HUDEP-2 (cell line): ENCODE measurements around the gene TRIP4.
A peak's percentile ranks its signal among the peaks of the same experiment; 100 is the strongest.

ENCODE experiments used
- DNase-seq, 76 experiments: peaks; one replicate each; lab custom pipeline; 2025; ENCODE audit not compliant: unreplicated experiment in 76 of 76; lab: John Stamatoyannopoulos, UW

The TRIP4 gene

DNA sequence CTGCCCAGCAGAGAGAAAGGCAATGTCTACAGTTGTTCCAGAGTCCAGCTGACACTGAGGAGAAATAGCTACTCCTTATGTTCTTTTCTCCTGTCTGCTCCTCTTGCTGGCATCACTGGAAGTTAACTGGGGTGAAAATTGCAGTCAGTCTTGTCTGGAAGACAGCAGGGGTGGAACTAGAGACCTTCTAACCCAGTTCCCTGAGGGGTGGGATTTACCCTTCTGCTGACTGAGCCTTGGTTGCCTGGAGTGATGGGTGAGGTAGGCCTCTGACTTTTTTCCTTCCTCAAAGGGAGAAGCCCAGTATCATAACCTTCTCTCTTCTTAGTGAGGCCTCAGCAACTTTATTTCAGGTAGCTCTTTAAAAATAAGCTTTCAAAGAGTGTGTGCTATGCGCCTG lies 88.9 kb downstream of the TRIP4 start:
- DNase-seq = no peak

DNA sequence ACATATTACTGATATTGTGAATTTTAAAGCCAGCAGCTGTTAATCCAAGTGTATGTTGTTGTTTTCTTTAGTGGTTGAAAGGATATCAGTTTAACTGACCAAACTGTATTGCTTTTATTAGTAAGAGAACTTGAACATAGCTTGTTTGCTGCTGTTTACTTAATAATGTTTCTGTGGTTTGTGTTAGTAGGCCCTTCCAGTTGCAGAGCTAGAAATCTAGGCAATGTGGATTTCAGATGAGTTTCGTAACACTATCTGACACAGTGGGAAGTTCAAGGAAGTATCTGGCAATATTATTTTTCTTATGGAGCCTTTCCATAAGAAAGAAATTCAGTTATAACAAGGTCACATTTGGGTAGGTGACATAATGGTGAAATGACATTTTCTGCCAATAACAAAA lies 91.2 kb downstream of the TRIP4 start:
- no peak for DNase-seq

DNA sequence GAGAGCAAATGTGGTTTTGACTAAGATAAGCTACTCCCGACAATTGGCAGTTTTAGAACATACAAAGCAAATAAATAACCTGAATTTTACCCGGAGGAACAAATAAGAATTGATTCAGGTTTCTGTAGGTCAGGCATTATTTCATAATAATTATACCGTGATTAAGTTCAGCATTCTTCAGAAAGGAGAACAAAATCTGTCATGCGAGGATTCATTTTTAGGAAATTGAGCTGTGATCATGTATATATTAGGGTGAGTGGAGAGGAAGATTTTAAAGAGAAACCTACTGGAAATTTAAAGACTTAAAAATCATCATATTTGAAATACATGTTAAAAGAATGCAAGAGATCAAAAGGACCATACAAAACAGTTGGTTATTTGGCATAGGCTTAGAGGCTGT lies 93.3 kb downstream of the TRIP4 start:
- no peak for DNase-seq

DNA sequence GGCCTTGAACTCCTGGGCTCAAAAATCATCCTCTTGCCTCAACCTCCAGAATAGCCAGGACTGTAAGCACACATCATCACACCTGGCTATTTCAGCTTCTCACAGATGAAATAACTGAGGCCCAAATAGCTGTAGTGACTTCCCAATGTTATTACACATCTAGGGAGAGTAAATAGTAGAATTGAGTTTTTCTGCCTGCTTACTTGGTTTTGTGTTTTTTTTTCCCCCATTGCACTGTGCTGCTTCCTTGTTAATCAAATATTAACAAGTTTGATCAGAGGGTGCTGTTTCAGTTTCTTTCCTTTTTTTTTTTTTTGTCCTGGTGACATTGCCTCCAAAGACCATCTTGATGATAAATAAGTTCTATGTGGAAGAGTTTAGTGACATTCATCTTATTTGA lies 96.1 kb downstream of the TRIP4 start:
- DNase-seq = no peak

DNA sequence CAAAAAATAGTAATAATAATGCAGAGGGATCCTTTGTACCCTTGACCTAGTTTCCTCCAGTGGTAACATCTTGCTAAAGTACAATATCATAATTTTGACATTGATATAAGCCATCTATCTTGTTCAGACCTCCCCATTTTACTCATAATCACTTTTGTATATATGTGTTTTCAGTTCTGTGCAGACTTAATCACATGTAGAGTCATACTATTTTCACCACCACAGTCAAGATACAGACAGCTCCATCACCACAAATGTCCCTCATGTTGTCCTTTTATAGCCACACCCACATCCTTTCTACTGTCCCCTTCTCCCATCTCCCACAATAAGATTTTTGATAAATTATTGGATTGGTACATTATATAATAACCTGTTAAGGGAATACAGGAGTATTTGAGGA lies 98.2 kb downstream of the TRIP4 start:
- no peak for DNase-seq

DNA sequence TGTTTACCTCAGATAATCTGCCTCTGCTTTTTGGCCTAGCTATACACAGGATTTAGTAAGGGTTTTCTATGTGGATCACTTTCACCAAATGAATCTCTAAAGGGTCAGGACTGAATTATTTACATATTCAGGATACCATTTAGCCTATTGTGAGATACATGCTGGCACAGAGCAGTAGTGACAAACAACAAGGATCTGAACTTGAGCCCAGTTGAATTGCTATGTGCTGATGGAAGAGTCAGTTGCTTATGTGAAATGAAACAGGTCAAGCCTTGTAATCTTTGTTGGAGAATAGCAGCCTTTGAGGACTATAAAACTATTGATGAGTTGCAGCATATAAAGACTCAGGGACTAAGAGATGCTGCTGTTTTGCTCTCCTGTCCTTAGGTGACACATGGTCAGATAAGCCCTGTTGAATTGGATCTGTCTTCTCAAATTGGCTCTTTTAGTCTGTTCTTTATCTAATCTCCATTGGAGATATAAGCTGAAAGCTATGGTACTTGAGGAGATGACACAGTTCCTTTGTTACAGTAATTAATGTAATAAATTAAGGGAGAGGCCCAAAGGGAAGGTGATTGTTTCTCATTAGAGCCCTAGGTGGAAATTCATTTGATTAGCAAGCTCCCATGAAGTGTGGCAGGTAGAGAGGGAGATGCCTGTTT lies 103.1 kb downstream of the TRIP4 start:
- DNase-seq = no peak

DNA sequence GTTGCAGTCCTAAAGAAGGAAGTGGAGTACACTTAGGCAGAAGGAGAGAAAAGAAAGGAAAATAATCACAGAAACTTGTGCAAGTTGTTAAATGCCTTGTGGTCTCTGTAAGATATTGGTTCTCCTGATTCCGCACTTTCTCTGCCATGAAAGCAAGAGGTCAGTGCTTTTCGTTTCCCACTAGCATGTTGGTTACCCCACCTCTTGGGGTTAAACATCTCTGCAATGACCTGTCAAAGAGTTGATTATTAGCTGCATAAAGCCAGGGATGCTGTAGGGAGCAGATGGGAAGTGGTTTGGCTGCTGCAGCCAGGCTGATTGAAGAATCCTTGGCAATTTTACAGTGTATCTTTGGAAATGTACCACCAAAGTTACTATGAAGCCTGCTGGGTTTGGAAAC lies 106.0 kb downstream of the TRIP4 start:
- no peak for DNase-seq

DNA sequence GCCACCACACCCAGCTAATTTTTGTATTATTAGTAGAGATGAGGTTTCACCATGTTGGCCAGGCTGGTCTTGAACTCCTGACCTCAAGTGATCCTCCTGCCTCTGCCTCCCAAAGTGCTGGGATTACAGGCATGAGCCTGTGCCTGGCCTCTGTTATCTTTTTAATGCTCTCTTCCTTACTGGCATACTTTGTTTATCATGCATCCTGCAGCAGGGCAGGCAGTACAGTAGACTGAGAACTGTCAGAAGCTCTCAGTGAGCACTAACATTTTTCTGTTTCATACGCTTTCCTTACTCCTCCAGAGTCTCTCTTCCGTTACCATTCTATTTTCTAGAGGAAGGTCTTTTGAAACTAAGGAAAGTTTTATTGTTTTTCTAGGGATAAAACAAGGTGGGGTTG lies 108.3 kb downstream of the TRIP4 start:
- DNase-seq = peak in 2 of 76 experiments; percentile 1 to 12

DNA sequence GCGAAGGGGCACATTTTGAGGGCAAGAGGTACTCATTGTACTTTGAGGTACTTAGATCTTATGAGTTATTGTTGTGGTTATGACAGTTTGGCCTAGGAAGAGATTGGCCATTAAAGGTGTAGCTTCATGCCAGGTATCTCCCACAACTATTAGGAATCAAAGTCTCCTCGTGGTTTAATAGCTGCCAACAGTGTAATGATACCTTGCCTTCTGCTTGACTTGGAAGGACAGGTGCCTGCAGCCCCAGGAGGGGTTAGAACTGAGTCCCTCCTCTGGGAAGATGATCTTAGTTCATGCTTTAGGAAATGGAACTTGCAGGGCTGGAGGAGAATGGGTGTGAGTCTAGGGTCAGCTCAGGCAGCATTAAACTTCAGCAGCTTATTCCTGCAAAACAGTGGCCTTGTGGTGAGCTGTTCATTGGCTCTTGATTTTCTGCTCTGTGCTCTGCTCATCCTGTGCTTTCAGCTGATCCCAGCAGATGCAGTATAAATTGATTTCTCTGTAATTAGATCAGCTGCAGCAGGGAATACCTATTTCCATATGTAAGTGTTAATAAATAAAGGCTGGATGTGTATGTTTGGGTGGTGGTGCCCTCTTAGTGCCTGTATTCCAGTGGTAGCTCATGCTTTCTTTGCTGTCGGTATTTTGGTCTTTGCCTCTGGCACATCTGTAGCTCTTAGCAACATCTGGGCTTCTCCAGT lies 113.2 kb downstream of the TRIP4 start:
- DNase-seq = no peak

DNA sequence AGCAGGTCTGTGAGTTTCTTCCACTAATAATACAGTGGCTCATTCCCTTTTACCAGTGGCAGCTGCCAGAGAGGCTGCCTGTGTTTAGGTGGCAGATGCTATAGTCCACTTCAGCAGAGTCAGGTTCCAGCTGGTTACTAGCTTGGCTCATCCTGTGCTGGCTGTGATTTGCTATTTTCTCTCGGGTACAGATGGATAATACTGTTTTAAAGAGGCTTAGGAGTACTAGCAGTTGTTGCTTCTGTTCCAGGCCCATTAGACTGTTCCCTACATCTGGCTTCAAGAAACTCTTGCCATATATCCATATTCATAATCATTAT lies 113.7 kb downstream of the TRIP4 start:
- no peak for DNase-seq

DNA sequence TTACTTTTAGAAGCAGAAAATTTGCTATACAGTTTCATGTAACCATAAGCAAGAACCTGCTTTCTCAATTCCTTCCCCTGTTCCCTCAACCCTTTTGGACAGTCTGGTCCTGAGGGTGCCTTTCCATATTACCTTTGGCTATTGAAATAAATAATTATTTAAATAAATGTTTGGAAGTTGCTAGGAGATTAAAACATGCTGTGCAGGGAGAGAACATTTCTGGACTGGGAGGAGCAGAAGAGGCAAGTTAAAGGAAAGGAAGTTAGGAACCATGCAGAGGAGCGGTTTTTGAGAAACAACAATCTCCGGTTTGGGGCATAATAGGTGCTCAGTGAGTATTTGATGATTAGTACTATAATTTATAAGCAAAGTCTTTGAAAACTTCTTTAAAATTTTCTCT lies 114.5 kb downstream of the TRIP4 start:
- DNase-seq = no peak

DNA sequence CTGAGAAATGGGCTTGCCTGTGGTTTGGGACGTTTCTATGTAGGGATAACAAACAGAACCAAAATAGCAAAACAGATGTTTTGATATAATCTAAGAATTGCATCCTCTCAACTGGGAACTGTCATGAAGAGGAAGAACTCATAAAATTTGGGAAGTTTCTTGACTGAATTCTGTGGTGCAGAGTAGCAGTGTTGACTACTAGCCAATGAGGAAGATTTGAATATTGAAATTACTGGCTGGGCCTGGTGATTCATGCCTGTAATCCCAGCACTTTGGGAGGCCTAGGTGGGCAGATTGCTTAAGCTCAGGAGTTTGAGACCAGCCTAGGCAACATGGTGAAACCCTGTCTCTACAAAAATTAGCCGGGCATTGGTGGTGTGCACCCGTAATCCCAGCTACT lies 114.9 kb downstream of the TRIP4 start:
- no peak for DNase-seq

DNA sequence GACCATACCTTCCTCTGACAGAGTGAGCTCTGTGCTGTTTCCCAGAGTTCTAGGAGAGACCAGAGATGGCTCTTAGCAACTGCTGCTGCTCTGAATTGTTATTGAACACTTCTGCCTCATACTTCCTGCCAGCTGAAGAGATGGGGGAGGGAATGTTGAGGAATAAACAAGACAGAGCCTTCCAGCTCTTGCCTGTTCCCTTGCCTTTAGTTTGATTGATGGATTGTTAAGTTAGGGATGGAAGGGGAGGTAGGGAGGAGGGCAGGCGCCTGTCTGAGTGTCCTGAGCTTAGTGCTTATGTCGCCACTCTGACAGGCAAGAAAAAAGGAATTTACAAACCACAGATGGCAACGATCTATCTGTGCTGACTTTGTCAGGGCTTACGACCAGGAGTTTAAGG lies 115.6 kb downstream of the TRIP4 start:
- no peak for DNase-seq

DNA sequence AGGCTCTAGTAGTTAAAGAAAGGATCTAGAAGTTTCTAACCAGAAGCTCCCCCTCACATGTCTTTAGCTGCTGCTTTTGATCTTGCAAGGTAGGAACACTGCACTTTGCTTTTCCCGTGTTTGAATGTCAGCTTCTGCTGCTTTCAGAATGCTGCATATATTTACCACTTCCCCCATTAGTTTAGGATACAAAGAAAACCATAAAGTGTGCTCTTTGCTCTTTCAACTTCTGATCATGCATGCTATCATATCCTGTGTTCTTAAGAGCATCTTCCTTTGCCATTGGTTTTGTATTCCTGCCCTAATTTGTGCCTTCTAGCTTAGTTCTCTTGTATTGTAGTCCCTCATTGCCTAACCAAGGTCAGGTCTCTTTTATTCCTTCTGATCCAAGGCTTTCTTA lies 116.0 kb downstream of the TRIP4 start:
- DNase-seq = no peak
